DMS 273 treated with DMSO at 0.1 percent for 48 hours (cell line): Measurements from ENCODE around the gene PKD1.
A peak's percentile ranks its signal among the peaks of the same experiment; 100 is the strongest.

Experiments used
- DNase-seq: peaks from one replicate; lab custom pipeline; 2025; lab: John Stamatoyannopoulos, UW

PKD1 gene

DNA sequence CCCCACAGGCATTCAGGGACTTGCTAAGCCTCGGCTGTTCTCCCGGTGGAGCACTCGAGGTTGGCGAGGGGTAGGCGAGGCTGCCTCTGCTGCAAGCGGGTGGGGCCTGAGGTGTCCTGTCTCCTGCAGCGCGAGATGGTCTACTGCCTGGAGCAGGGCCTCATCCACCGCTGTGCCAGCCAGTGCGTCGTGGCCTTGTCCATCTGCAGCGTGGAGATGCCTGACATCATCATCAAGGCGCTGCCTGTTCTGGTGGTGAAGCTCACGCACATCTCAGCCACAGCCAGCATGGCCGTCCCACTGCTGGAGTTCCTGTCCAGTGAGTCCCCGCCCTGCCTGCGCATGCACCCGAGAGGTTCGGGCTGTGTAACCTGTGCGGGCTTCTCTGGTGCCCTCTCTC, 61.6 kb downstream of the PKD1 start:
- DNase-seq = no peak

DNA sequence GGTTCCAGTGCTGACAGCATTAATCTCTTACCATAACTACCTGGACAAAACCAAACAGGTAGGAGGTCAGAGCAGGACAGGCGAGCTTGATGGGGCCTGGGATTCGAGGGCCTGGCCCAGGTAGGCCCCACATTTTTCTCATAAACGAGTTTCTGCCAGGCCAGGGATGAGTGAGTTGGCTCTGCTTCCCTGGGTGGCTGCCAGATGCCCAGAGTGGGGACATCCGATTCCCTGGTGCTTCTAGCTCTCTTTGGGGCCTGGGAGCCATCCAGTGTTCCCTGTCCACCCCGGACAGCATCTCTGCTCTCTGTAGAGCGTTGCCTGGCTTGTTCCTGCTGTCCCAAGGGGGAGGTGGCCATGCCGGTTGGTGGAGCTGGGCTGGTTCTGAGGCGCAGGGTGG, 62.8 kb downstream of the PKD1 start:
- no peak for DNase-seq

DNA sequence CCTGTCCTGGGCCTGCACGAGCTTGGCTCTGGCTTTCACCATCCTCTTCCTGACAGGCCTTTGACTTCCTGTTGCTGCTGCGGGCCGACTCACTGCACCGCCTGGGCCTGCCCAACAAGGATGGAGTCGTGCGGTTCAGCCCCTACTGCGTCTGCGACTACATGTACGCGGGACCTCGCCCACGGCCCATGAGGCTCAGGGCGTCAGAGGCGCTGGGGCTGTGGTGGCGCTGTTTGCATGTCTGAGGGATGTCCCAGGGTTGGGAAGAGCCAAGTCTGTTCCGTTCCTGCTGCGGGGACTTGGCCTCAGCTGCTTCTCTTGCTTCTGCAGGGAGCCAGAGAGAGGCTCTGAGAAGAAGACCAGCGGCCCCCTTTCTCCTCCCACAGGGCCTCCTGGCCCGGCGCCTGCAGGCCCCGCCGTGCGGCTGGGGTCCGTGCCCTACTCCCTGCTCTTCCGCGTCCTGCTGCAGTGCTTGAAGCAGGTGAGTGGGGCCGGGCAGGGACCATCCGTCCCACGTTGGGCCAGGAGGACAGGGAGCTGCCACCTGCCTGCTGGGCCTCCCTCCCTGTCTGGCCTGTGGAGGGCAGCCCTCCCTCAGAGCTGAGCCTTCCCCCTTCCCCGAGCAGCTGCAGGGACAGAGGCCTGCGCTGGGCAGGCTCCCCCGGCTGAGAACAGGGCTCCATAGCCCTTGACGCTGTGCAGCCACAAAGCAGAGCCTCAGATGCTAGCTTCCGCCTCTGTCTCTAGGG, 64.1 kb downstream of the PKD1 start:
- no peak for DNase-seq

DNA sequence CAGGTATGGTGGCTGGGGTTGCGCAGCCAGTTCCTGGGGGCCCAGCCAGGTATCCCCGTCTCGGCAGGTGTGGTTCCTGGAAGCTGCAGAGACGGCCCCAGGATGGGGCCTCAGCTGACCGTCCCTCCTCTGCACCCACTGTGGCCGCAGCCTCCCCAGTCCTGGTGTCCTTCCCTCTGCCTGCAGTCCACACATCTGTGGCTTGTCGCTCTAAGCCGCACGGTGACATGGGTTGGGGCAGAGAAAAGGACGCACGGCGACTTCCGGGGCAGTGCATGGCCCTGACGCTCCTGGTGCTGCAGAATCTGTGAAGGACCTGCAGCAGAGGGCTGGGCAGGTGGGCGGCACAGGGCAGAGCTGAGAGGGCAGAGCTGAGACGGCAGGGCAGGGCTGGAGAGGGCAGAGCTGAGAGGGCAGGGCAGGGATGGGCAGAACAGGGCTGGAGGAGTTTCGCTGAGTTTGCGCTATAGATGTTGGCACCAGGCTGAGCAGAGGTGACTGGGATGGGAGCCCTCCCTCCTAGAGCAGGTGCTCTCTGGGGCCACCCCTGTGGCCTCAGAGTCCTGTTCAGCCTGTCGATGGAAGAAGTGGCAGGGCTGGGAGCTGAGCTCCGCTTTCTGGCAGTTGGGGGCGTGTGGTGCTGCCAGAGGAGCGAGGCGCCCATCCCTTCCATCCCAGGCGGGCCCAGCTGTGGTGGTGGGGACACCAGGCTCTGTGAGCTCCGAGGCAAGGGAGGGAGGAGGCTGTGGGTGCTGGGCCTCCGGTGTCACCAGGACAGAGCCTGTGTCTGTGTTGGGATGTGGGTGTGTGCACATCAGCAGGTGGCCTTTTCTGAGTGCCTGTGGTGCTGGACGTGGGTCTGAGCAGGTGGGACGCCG, 64.9 kb downstream of the PKD1 start:
- DNase-seq = no peak

DNA sequence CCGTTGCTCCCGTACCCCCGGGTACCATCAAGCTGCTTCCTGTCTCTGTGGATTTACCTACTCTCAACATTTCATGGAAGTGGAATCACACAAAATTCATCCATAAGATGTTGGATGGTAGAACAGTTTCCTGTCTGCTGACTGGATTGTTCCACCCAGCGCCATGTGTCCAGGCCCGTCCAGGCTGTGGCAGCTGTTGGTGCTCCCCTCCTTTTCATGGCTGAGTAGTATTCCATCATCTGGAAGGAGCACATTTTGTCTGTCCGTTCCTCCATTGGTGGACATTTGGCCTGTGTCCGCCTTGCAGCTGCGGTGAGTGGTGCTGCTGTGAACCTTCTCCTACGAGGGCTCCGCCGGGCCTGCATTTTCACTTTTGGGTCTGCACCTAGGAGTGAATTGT, 69.6 kb downstream of the PKD1 start:
- DNase-seq = no peak

DNA sequence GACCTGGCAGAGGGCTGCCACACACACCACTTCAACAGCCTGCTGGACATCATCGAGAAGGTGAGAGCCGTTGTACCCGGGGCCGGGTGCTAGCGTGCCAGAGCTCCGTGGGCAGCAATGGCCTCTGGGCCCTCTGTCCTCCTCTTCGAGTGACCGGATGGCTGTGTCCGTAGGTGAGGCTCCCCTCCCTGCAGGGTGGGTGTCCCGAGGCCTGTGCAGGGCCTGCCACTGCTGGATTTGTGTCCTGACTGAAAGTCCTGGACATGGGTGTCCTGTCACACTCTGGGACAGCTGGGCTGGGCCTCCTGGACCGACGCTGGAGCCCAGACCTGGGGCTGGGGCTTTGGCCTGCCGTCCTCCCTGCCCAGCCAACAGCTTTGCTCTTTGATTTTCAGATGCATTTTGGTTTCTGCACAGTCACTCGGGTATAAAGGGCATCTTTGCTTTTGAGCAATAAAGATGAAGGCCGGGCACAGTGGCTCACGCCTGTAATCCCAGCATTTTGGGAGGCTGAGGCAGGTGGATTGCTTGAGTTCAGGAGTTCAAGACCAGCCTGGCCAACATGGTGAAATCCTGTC, 71.2 kb downstream of the PKD1 start:
- no peak for DNase-seq

DNA sequence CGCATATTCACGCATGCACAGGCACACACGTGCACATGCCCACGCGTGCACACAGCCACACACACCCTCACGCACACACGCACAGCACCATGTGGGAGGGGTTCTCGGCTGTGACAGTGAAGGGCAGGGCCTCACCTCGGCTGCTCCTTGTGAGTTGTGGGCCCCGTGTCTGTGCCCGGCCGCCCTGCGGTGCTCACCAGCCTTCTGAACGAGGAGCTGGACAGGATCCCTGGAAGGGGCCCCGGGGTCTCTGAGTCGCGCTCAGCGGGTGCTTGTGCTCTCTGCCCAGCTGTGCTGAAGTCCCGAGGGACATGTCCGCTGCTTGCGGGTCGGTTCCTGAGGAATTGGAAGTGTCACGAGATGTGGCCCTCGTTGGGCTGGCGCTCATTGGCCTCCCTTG, 71.8 kb downstream of the PKD1 start:
- no peak for DNase-seq

DNA sequence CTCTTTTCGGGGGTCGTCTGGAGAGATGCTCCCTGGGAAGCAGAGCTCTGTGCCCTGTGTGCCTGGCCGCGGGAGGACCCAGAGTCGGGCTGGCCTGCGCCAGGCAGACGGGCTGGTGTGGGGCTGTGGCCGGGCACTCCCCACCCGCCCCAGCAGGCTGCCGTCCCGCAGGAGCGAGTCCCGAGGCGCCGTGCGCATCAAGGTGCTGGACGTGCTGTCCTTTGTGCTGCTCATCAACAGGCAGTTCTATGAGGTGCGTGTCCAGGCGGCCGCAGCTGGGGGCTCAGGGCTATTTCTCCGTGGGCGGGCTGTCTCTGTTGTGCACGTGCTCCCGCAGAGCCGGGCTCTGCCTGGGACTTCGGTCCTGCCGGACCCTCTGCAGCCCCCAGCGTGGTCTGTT, 72.9 kb downstream of the PKD1 start:
- no peak for DNase-seq

DNA sequence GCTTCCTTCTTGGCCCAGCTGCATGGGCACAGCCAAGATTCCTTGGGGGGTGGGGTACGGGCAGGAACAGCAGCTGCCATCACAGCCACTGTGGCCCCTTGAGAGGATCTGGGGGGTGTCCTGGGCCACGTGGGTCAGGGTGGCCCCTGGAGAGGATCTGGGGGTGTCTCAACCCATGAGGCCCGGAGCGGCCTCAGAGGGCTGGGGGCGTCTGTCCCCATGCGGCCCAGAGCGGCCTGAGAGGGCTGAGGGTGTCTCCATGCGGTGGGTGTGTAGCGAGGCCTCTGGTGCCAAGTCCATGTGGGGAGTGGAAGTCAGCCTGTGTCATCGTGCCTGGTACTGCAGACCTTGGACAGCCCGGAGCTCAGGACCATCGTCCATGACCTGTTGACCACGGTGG, 74.2 kb downstream of the PKD1 start:
- no peak for DNase-seq

DNA sequence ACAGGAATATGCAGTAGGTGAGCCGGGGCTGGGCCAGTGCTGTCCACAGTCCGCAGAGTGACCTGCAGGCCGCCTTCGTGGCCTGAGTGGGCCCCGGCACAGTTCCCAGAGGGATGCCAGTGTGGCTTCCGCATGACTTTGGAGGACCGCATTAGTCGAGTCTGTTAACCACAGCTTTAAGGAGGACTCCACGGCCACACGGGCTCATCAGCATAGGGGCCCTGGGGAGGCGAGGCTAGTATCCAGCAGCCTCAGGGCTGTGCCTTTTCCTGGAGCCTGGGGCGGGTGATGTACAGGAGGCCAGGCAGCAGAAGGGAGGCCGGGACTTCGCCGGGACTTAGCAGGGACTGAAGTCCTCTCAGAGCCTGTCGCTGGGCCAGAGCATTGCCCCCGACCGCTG, 74.7 kb downstream of the PKD1 start:
- DNase-seq = no peak

DNA sequence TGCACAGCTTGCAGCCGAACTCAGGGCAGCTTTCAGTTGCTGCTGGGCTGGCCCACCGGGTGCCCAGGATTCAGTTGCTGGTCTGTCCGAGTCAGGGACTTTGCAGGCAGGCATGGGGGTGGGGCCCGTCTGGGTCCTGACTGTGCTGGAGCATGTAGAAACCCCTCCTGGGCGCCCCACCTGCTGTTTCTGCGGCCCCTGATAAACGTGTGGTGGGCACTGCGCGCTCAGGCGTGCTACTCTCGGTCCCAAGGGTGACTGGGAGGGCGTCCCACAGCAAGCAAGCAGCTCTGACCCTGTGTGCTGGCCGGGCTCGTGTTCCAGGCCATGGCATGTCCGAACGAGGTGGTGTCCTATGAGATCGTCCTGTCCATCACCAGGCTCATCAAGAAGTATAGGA, 75.4 kb downstream of the PKD1 start:
- no peak for DNase-seq

DNA sequence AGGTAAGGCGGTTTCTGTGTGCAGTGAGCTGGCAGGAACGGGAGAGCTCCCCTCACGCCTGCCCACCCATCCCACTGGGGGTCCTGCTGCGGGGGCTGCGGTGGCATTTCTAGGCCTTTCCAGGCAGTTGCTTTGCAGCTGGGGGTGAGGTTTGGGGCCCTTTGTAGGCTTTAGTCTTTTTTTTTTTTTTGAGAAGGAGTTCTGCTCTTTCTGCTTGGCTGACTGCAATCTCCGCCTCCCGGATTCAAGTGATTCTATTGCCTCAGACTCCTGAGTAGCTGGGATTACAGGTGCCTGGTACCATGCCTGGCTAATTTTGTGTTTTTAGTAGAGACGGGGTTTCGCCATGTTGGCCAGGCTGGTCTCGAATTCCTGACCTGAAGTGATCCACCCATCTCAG, 76.8 kb downstream of the PKD1 start:
- no peak for DNase-seq

DNA sequence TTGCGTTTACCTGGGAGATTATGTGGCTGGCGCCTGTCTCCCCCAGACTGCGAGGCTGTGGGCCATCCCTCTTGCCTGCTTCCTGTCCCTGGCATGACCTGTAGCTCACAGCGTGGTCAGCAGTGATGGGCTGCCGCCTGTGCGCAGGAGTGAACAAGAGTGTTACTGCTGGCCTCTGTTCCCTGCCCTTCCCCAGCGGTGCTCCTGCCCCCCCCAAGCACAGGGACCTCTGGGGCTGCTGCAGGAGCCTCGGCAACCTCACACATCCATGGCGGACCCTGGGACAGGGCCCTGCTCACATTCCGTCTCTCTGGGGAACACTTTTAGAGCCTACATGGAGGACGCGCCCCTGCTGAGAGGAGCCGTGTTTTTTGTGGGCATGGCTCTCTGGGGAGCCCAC, 77.3 kb downstream of the PKD1 start:
- no peak for DNase-seq

DNA sequence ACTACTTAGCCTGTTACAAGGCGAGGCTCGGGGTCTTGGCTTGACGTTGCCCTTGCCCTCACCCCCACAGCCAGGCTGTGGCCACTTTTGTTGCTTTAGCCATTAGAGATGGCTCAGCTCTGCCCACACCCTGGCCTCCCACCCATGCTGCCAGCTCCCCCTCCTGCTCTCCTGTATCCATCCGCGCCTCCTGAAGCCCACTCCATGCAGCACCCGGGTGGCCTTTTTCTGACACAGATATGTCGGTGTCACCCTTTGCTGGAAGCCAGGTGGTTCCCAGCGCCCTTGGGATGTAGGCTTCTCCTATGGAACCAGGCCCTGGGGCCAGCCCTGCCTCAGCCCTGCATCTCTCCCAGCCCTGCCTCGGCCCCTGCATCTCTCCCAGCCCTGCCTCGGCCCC, 78.3 kb downstream of the PKD1 start:
- DNase-seq = no peak

DNA sequence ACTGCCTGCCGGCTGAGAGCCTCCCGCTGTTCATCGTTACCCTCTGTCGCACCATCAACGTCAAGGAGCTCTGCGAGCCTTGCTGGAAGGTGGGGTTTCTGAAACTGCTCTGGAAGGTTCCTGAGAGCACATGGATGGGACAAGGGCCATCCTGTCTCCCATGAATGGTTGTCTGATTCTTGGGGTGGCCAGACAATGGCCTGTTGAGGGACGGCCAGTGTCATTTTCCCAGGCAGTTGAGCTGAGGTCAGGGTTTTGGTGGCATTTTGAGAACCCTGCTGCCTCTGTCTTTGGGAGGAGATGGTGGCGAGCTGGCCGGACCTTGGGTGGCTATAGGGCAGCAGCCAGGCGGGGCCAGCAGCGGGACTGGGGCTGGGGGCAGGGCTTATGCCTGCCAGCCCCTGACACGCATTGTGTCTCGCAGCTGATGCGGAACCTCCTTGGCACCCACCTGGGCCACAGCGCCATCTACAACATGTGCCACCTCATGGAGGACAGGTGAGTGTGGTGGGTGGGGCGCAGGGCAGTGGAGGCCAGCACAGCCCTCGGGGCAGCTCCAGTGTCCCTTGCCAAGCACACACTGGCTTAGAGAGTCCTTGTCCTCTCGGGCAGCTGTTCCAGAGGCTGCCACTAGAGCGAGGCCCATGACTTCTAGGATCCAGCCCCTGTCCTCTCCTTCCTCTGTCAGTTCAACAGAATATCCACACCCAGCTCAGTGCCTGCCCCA, 78.9 kb downstream of the PKD1 start:
- no peak for DNase-seq

DNA sequence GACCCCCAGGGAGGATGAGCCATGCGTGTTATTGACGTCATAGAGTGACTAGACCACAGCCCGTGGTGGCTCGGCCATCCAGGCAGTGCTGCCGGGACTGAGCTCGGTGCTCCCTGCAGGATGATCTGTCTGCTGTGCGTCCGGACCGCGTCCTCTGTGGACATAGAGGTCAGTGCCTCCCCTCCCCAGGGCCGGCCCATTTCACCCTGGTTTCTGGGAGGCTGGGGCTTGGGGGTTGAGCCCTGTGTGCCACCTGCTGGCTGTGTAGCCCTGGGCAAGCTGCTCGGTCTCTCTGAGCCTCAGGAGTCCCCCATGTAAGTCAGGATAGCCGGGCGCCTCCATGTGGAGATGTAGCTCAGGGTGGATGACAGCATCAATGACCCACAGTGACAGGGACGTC, 79.6 kb downstream of the PKD1 start:
- DNase-seq = no peak

DNA sequence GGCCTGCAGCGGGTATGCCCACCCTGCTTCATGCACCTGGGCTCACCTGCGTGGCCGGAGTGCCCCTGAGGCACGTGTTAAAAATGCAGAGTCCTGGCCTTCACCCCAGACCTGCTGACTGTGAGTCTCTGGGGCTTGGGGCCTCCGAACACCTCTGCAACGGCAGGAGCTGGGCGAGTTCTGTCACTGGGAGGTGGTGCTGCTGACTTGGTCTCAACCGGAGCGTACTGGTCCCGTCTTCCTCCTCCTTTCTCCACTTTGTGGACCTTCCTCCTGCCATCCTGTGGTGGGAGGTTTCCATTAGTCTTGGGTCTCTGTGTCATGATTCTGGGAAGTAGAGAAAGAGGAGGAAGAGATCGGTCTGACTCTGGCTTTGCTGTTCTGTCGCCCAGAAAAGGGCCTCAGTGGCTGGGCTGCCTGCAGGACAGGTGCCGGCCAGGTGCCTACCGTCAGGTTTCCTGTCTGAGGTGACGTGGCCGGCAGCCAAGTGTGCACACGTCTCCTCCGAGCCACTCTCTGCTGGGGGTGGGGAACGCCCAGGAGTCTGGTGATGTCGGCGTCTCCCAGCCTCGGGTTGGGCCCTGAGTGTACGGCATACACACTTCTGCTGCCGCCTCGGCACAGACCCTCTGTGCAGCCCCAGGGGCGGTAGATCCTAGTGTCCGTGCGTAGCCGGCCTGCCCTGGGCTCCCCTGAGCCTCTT, 81.0 kb downstream of the PKD1 start:
- DNase-seq = no peak

DNA sequence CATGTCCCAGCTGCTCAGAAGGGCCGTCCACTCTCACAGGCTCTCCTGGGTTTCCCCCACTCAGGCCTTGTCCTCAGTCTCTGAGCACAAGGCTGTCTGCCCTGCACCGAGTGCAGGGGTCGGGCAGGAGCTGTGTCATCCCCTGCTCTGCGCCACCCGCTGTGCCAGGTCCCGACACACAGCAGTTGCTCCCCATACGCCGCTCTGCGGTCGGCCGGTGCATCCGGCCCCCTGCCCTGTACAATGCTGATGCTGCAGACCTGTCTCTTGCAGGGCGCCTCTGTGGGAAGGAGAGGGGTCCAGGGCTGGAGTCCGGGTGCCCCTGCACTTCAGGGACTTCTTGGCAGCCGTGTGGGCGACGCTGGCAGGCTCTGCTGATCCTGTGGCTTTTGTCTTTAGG, 81.8 kb downstream of the PKD1 start:
- DNase-seq = no peak

DNA sequence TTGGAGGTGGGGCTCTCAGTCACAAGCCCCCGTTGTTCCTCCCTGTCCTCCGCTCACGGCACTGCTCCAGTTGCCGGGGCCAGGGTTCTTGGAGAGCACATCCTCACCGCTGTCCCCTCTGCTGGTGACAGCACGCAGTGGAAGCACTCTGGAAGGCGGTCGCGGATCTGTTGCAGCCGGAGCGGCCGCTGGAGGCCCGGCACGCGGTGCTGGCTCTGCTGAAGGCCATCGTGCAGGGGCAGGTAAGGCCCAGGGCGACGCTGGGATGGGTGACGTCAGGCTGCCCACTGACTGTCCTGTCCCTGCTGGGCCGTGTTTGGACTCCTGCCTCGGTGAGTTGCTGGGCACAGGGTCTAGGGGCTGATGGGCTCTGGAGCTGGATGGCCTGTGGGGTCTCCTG, 82.5 kb downstream of the PKD1 start:
- DNase-seq = no peak

DNA sequence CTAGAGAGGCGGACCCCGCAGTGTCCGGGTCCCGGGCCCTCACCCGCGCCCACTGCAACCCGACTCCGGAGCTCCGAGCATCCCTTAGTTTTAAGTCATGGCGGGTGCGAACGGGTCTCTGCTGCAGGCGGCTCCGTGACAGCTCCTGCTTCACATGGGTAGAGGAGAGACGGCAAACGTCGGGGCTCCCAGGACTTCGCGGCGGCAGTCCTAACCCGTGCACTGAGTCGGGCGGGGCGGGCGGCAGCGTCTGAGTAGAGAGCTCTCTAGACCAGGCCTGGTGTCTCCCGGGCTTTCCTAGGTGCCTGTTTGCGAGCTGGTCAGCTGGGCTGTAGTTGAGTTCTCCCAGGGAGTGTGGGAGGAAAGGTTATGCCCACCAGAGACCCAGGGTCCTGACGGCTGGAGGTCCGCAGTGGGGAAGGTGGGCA, 87.6 kb downstream of the PKD1 start:
- DNase-seq = no peak

DNA sequence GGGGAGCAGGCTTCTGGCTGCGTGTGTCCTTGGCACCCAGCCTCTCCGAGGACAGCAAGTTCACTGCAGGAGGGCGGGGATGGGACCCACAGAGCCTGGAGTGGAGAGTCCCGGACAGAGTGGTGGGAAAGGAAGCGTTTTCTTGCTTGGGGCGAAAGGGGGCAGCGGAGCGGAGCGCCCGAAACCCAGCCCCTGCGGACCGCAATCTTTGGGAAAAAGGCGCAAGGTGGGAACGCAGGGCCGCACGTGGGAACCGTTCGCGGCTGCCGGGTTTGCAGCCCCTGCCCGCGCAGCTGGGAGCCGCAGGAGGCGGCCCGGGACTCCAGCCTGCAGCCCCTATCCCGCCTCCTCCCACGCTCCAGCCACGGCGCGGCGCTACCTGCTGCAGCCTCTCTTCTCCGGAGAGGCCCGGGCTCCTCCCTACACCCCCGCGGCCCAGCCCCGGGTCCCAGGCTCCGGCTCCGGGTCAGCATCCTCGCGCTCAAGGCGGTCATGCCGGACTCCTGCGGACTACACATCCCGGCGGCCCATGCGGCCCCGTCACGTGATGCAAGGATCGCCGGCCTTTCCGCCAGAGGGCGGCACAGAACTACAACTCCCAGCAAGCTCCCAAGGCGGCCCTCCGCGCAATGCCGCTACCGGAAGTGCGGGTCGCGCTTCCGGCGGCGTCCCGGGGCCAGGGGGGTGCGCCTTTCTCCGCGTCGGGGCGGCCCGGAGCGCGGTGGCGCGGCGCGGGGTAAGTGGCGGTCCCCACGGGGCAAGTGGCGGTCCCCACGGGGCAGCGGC, 88.2 kb downstream of the PKD1 start, which contains the start of the genes NTHL1 and TSC2:
NTHL1 (minus strand) TSS at position 505 of the 786 bp plus-strand sequence; CDS start at position 494, 11 bp downstream.
TSC2 (plus strand) TSS at position 656 of the 786 bp plus-strand sequence. CDS start 631 bp downstream, outside the sequence.
- DNase-seq = peak; percentile 90
